ENCODE measurements around the gene MMP19.

The MMP19 gene

DNA sequence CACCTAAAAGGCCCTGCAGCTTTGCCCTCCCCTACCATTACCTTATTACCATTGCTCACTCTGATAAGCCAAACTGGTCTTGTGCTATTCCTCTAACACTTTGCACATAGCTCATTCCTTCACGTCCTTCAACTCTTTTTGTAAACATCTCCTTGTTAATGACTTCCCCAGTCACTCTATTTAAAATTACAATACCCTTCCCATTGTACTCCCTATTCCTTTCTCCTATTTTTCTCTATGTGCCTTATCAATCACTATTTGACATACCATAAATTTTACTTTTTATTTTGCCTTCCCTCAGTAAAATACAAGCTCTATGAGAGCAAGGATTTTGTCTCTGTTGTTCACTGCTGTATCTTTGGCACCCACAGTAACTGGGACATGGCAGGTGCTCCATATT is 30.6 kb downstream of the MMP19 start:
- H3K4me3 ChIP-seq (ENCODE audit: low read length): no peak overlapping the region
- TF ChIP-seq ZNF274 (IDR thresholded peaks at IDR 0.05; ENCODE audit: low read depth, low read length): no peak

DNA sequence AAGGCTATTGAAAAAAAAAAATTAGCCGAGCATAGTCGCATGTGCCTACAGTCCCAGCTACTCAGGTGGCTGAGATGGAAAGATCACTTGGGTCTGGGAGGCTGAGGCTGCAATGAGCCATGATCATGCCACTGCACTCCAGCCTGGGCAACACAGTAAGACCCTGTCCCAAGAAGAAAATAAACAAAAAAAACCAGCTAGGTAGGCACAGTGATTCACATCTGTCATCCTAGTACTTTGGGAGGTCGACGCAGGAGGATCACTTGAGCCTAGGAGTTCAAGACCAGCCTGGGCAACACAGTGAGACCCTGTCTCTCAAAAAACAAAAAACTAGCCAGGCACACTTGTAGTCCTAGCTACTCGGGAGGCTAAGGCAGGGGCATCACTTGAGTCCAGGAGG is 33.5 kb downstream of the MMP19 start:
- no peak for TF ChIP-seq ZNF274 (IDR thresholded peaks at IDR 0.05; ENCODE audit: low read depth, low read length)
- H3K4me3 ChIP-seq (ENCODE audit: low read length): no peak overlapping the region

DNA sequence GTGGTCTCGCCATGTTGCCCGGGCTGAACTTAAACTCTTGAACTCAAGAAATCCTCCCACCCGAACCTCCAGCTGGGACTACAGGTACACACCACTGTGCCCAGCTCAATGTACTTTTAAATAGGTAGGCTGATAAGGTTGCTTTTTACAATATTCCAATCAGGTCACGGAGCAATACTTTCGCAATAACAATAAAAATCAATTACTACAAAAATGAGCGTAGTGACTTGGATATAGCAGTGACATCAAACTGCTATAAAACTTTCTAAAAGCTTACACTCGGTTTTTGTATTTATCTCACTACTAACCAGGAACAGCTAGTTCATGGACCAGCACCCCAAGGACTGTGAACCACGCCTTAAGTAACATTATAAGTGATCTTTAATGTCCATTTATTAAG is 35.8 kb downstream of the MMP19 start:
- TF ChIP-seq ZNF274 (IDR thresholded peaks at IDR 0.05; ENCODE audit: low read depth, low read length): no peak
- H3K4me3 ChIP-seq (ENCODE audit: low read length): no peak overlapping the region

DNA sequence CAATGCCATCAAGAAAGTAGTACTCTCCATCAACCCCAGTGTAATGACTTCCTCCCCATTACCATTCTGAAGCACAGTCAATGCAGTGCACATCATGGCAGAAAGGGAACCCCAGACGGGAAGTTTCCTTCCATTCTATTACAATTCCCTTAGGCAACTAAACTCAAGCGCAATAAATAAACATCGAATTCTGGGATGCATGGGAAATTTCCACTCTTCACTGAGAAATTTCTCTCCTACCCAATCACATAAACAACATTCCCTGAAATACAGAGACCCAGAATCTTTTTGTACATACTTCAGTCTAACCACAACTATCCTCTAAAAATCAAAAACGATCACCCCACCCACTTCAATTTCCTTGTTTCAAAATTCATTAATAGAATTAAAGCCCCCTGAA is 45.2 kb downstream of the MMP19 start:
- TF ChIP-seq ZNF274 (IDR thresholded peaks at IDR 0.05; ENCODE audit: low read depth, low read length): no peak
- H3K4me3 ChIP-seq (ENCODE audit: low read length): no peak overlapping the region

DNA sequence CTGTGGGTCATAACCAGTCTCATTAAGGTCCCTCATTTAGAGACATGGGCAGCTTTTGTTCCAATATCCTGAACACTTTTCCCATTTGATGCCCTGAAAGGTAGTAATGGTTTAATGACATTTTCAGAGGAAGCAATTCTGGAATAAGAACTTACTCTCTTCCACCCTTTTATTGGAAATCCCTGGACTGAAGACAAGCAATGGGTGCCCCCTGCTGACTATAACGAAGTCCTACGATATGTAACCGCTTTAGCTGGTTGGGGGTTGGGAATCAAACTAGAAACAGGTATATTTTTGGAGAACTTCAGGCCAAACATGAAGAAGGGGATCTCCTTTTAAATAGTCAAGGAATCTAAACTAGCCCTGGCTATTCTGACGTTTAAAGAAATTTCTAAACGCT is 45.7 kb downstream of the MMP19 start:
- H3K4me3 ChIP-seq (ENCODE audit: low read length): no peak overlapping the region
- TF ChIP-seq ZNF274 (IDR thresholded peaks at IDR 0.05; ENCODE audit: low read depth, low read length): no peak

GRCh38 chr12:55795950-55796349 is 46.8 kb downstream of the MMP19 start:
- TF ChIP-seq ZNF274 (IDR thresholded peaks at IDR 0.05; ENCODE audit: low read depth, low read length): no peak
- no peak overlapping the region for H3K4me3 ChIP-seq (ENCODE audit: low read length)

- H3K4me3 ChIP-seq (ENCODE audit: low read length): no peak overlapping the region
- no peak for TF ChIP-seq ZNF274 (IDR thresholded peaks at IDR 0.05; ENCODE audit: low read depth, low read length)
Observed at GRCh38 chr12:55789893-55790292, 52.8 kb downstream of the MMP19 start.

GRCh38 chr12:55789171-55789570 is 53.6 kb downstream of the MMP19 start:
- no peak overlapping the region for H3K4me3 ChIP-seq (ENCODE audit: low read length)
- no peak for TF ChIP-seq ZNF274 (IDR thresholded peaks at IDR 0.05; ENCODE audit: low read depth, low read length)

GRCh38 chr12:55788546-55788945 is 54.2 kb downstream of the MMP19 start:
- TF ChIP-seq ZNF274 (IDR thresholded peaks at IDR 0.05; ENCODE audit: low read depth, low read length): no peak
- no peak overlapping the region for H3K4me3 ChIP-seq (ENCODE audit: low read length)

Measured in GM08714 (cell line).